ENCODE data around the gene BNIP1.

Gene BNIP1

DNA sequence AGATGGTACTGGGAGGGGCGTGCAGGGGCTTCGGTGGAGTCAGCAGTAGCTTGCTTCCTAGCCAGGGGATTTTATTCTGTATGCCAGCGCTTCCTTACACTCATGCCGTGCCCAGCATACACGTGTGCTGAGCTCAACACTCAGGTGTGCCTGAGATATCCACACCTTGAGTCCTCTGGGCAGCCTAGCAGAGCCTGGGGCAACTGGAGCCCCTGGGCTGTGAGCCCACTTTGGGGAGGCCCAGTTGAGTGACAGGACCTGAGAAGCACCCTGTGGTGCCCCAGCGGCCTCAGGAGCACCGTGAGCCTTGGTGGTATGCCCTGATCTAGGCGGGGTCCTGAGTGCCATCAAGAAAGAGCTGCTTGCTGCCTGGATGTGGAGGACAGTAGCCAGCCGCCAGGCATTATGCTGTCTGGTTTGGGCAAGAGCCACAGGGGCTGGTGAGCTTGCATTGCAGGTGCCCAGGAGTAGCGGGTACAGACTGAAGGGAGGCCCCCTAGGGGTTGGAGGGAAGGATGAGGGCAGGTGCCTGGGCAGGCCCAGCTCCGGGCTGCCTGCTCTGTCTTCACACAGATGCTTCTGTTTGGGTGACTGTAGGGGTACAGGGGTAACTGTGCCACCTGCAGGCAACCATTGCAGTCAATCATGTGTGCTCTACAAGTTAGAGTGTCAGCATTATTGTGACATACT, 42.9 kb downstream of the BNIP1 start:
- no peaks in the 10 kb centered on the region for H3K9me3 Mint-ChIP-seq
- H3K27me3 Mint-ChIP-seq (ENCODE audit: low read depth) = no peaks in the 10 kb centered on the region
- no peak overlapping the region for H3K27ac Mint-ChIP-seq
- H3K36me3 Mint-ChIP-seq (ENCODE audit: low read depth) = no peaks in the 10 kb centered on the region
- H3K4me3 Mint-ChIP-seq = no peak overlapping the region
- DNase-seq (ENCODE audit: low spot score) = no peak
- H3K4me1 Mint-ChIP-seq (ENCODE audit: low read depth) = no peaks in the 10 kb centered on the region

DNA sequence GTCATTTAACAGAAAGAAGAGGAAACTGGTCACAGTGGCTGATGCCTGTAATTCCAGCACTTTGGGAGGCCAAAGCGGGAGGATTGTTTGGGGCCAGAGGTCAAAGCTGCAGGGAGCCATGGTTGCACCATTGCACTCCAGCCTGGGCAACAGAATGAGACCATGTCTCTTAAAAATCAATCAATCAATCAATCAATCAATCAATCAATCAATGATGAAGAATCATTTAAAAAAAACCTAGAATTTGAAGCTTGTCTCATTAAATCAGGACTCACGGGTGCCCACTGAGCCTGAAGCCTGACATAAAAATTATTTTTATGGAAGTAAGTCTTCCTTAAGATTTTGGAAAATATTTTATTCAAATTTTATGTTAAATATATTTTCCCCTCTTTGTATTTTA, 43.9 kb downstream of the BNIP1 start:
- H3K4me1 Mint-ChIP-seq (ENCODE audit: low read depth) = no peaks in the 10 kb centered on the region
- no peak overlapping the region for H3K27ac Mint-ChIP-seq
- no peak overlapping the region for H3K4me3 Mint-ChIP-seq
- H3K9me3 Mint-ChIP-seq = no peaks in the 10 kb centered on the region
- no peak for DNase-seq (ENCODE audit: low spot score)
- no peaks in the 10 kb centered on the region for H3K27me3 Mint-ChIP-seq (ENCODE audit: low read depth)
- no peaks in the 10 kb centered on the region for H3K36me3 Mint-ChIP-seq (ENCODE audit: low read depth)

DNA sequence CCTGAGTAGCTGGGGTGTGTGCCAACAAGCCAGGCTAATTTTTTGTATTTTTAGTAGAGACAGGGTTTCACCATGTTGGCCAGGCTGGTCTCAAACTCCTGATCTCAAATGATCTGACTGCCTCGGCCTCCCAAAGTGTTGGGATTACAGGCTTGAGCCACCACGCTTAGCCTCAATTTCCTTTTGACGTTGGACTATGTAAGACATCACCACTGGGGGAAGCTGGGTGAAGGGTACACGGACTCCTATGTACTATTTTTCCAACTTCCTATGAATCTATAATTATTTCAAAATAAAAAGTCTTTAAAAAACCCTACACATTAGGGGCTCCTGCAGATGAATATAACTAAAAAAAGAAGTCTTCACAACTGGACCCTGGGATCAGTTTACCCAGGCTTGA, 46.7 kb downstream of the BNIP1 start:
- H3K27ac Mint-ChIP-seq = no peak overlapping the region
- no peaks in the 10 kb centered on the region for H3K9me3 Mint-ChIP-seq
- no peaks in the 10 kb centered on the region for H3K27me3 Mint-ChIP-seq (ENCODE audit: low read depth)
- no peak for DNase-seq (ENCODE audit: low spot score)
- H3K4me3 Mint-ChIP-seq = no peak overlapping the region
- no peaks in the 10 kb centered on the region for H3K36me3 Mint-ChIP-seq (ENCODE audit: low read depth)
- H3K4me1 Mint-ChIP-seq (ENCODE audit: low read depth) = no peaks in the 10 kb centered on the region

DNA sequence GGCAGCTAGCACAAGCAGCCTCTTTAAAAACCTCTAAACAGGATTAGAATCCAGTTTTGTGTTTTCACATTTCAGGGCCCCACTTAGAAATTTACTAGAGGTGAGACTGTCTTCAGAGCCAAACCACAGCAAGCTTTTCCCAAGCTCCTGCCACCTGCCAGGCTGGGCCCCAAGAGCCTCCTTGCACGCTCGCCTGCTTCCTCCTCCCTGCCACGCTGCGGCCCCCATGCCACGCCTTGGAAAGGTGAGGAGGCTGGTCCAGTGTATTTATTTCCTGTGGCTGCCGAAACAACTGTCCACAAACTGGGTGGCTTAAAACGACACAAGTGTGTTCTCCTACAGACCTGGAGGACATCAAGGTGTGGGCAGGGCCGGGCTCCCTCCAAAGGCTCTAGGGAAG, 47.2 kb downstream of the BNIP1 start:
- Mint-ChIP-seq H3K9me3 (no peaks in the 10 kb centered on the region), H3K27ac (no peak overlapping the region), H3K27me3 (ENCODE audit: low read depth) (no peaks in the 10 kb centered on the region), H3K4me1 (ENCODE audit: low read depth) (no peaks in the 10 kb centered on the region), H3K36me3 (ENCODE audit: low read depth) (no peaks in the 10 kb centered on the region), H3K4me3 (no peak overlapping the region)
- DNase-seq (ENCODE audit: low spot score) = no peak

DNA sequence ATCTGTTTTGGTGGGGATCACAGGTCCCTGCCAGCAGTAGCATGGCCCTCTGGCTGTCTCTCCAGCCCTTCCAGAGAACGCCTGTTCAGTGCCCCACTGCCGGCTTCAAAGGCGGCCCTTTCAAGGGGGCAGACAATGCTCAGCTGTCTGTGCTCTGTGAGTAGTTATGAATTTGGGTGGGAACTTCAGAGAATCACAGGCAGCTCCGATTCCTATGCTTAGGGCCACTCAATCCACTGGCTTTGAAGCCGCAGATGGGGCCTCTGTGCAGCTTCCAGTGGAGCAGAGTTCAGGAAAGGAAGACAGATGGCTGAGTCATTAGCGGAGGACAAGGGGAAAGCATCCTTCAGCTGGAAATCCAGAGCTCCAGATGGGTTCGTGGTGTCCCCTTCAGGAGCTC, 48.2 kb downstream of the BNIP1 start:
- Mint-ChIP-seq H3K4me3 (no peak overlapping the region), H3K36me3 (ENCODE audit: low read depth) (no peaks in the 10 kb centered on the region), H3K4me1 (ENCODE audit: low read depth) (no peaks in the 10 kb centered on the region), H3K27ac (no peak overlapping the region), H3K9me3 (no peaks in the 10 kb centered on the region), H3K27me3 (ENCODE audit: low read depth) (no peaks in the 10 kb centered on the region)
- DNase-seq (ENCODE audit: low spot score) = no peak

DNA sequence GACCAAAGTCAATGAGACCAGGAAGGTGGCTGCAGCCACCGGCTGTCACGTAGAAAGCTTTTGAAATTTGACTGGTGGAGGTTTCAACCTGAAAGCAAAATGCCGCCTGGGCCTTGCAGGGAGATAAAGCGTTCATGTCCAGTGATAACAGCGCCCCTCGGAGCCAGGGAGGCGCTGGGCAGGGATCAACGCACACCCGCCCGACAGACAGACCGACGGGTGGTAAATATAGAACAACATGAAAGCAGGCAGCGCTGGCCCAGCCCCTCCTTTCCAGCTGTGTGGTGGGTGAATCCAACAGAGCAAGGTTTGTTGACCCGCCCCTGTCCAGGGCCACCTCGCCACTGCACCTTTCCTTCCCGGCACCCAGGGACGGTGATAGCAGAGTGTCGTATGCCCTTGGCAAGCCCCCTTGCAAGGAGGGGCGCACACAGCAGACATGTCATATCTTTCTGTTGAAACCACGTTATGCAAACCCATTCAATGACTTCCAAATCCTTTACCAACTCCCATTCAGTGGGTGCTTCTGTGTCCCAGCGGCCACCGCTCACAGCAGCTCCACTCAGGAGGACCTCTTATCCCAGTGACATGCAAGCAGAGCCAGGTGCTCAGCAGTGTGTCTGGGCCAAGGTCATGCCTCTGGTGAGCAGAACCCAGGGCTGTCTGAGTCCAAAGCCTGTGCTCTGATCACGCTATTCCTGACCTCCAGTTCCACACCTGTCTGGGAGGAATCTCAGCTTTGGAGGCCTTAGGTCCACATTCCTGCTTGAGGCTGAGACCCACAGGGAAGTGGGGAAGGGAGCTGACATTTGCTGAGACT, 52.0 kb downstream of the BNIP1 start:
- Mint-ChIP-seq H3K4me1 (ENCODE audit: low read depth) (no peaks in the 10 kb centered on the region), H3K36me3 (ENCODE audit: low read depth) (no peaks in the 10 kb centered on the region), H3K4me3 (no peak overlapping the region), H3K27me3 (ENCODE audit: low read depth) (peaks cover 8% of the 10 kb centered on the region), H3K9me3 (peaks cover 4% of the 10 kb centered on the region), H3K27ac (no peak overlapping the region)
- no peak for DNase-seq (ENCODE audit: low spot score)

DNA sequence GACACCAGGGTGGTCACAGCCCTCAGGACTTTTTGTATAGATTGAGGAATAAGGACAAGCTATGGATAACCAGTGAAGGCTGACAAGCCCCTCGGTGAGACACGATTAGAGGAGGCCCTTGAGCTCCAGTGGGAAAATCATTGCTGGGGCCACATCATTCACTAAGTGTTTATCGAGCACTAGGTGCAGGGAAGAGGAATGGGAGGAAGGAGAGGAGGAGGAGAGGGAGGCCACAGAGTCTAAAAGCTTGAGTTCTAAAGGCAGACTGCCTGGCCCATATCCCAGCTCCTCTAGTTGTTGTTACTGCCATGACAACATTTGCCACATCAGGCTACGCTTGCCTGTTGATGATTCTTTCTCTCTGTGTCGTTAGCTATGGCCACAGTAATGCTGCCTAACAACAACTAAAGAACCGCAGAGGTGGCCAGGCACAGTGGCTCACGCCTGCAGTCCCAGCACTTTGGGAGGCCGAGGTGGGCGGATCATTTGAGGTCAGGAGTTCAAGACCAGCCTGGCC, 53.1 kb downstream of the BNIP1 start:
- H3K27ac Mint-ChIP-seq = no peak overlapping the region
- H3K27me3 Mint-ChIP-seq (ENCODE audit: low read depth) = peaks cover 13% of the 10 kb centered on the region
- no peak overlapping the region for H3K4me3 Mint-ChIP-seq
- peaks cover 4% of the 10 kb centered on the region for H3K9me3 Mint-ChIP-seq
- H3K4me1 Mint-ChIP-seq (ENCODE audit: low read depth) = no peaks in the 10 kb centered on the region
- no peak for DNase-seq (ENCODE audit: low spot score)
- H3K36me3 Mint-ChIP-seq (ENCODE audit: low read depth) = no peaks in the 10 kb centered on the region

DNA sequence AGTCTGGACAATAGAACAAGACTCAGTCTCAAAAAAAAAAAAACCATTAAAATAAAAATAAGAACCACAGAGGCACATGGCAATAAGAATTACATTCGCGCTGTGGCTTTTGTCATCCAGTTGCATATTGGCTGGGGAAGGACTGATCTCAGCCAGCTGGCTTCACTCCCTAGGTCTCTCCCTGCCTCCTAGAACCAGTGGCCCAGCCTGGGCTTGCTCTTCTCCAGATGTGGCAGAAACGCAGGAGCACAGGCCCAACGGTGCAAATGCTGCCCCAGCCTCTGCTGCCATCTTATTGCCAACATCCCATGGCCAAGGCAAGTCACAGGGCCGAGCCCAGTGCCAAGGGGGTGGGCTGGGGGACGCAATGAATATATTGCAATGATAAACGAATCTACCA, 53.7 kb downstream of the BNIP1 start:
- no peaks in the 10 kb centered on the region for H3K4me1 Mint-ChIP-seq (ENCODE audit: low read depth)
- no peaks in the 10 kb centered on the region for H3K36me3 Mint-ChIP-seq (ENCODE audit: low read depth)
- H3K27me3 Mint-ChIP-seq (ENCODE audit: low read depth) = peaks cover 16% of the 10 kb centered on the region
- H3K9me3 Mint-ChIP-seq = peaks cover 4% of the 10 kb centered on the region
- H3K27ac Mint-ChIP-seq = no peak overlapping the region
- DNase-seq (ENCODE audit: low spot score) = no peak
- H3K4me3 Mint-ChIP-seq = no peak overlapping the region

DNA sequence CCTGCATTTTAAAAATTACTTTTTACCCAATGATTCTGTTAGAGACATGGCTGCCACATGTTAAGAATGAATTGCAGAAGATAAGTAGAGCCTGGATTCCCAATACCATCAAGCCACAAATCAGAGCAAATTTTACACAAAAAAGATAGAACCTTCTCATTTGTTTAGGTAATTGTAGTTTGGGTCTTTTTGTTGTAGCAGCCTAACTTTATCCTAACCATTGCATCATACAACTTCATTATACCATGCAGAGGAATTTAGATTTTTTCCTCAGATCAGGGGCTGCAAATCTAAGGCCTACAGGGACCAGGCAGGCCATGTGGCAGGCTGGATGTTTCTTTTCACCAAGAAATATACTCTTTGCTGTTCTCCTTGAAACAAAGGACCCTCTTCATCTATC, 56.0 kb downstream of the BNIP1 start:
- Mint-ChIP-seq H3K36me3 (ENCODE audit: low read depth) (no peaks in the 10 kb centered on the region), H3K27me3 (ENCODE audit: low read depth) (peaks cover 26% of the 10 kb centered on the region), H3K27ac (no peak overlapping the region), H3K9me3 (peaks cover 4% of the 10 kb centered on the region), H3K4me3 (no peak overlapping the region), H3K4me1 (ENCODE audit: low read depth) (no peaks in the 10 kb centered on the region)
- DNase-seq (ENCODE audit: low spot score) = no peak

DNA sequence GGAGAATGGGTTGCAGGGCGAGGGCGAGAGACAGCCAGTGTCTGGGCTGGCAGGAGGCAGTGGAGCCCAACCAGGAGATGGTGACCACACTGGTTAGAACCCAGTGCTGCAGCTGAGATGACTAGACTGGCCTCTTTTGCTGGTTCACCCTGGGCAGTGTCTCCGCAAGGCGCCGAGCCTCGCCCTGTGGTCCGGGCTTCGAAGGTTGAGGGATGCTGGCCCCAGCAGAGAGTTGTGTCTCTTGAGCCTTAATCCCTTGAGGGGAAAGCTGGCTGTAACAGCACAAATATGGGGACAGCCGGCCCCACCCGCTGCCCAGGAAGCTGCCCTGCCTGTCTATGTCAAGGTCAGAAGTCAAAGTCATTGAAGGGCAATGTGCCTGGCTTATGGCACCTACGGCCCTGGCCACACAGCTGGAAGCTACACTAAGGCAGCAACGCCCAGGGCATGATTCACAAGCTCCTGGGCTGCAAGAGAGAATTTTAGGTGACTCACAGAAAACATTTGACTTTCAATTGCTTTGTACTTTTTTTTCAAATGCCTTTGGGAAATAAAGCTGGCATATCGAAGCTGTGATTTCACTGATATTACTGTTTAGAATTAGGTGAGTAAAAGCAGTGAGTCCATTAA, 57.4 kb downstream of the BNIP1 start:
- no peak for DNase-seq (ENCODE audit: low spot score)
- Mint-ChIP-seq H3K9me3 (peaks cover 4% of the 10 kb centered on the region), H3K4me1 (ENCODE audit: low read depth) (no peaks in the 10 kb centered on the region), H3K27ac (no peak overlapping the region), H3K4me3 (no peak overlapping the region), H3K36me3 (ENCODE audit: low read depth) (no peaks in the 10 kb centered on the region), H3K27me3 (ENCODE audit: low read depth) (peaks cover 26% of the 10 kb centered on the region)

DNA sequence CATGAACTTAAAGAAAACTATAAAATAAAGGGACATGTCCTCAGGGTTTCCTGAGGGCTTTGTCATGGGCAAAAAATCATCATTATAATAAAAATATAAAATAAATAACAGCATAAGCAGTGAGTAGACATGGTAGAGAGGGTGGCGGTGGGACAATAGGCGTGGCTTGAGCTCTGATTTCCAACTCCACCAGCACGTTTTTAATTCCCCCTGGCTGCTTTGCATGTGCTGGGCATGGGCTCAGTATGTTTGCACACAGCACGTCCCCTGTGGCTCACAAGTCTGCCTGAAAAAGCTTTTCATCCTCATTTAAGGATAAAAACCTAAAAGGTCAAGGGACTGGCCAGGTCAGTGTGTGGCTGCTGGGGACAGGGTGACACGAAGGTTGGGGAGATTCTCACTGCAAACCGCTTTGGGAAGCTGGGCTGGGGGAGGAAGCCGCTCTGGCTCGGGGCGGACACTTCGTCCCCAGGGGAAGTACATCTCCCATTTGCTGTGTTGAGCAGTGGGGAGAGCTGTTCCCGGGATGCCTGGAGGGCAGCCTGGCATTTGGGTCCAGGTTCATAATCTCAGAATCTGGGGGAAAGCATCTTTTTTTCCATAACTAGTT, 58.0 kb downstream of the BNIP1 start:
- peaks cover 26% of the 10 kb centered on the region for H3K27me3 Mint-ChIP-seq (ENCODE audit: low read depth)

DNA sequence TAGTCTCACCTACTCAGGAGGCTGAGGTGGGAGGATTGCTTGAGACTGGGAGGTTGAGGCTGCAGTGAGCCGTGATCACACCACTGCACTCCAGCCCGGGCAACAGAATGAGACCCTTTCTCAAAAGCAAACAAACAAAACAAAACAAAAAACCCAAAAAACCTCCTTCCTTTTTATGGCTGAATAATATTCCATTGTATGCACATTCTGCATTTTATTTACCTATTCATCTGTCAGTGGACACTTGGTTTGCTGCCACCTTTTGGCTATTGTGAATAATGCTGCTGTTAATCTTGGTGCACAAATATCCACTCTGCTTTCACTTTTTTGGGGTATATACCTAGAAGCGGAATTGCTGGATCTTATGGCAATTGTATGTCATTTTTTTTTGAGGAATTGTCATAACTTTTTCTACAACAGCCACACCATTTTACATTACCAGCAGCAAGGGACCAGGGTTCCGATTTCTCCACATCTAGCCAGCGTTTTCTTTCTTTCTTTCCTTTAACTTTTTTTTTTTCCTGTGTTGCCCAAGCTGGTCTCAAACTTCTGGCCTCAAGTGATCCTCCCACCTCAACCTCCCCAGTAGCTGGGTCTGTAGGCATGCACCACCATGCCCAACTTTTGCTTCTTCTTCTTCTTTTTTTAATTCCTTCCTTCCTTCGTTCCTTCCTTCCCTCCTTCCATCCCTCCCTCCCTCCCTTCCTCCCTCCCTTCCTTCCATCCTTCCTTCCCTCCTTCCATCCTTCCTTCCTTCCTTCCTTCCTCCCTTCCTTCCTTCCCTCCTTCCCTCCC, 60.1 kb downstream of the BNIP1 start:
- H3K36me3 Mint-ChIP-seq (ENCODE audit: low read depth) = no peaks in the 10 kb centered on the region
- H3K4me3 Mint-ChIP-seq = no peak overlapping the region
- H3K9me3 Mint-ChIP-seq = peaks cover 2% of the 10 kb centered on the region
- peaks cover 23% of the 10 kb centered on the region for H3K27me3 Mint-ChIP-seq (ENCODE audit: low read depth)
- H3K4me1 Mint-ChIP-seq (ENCODE audit: low read depth) = no peaks in the 10 kb centered on the region
- no peak overlapping the region for H3K27ac Mint-ChIP-seq
- DNase-seq (ENCODE audit: low spot score) = no peak

More for the DNA sequence above, 58.0 kb downstream of the BNIP1 start:
- Mint-ChIP-seq H3K4me3 (no peak overlapping the region), H3K36me3 (ENCODE audit: low read depth) (no peaks in the 10 kb centered on the region), H3K9me3 (peaks cover 4% of the 10 kb centered on the region), H3K4me1 (ENCODE audit: low read depth) (no peaks in the 10 kb centered on the region), H3K27ac (no peak overlapping the region)
- DNase-seq (ENCODE audit: low spot score) = no peak

DNA sequence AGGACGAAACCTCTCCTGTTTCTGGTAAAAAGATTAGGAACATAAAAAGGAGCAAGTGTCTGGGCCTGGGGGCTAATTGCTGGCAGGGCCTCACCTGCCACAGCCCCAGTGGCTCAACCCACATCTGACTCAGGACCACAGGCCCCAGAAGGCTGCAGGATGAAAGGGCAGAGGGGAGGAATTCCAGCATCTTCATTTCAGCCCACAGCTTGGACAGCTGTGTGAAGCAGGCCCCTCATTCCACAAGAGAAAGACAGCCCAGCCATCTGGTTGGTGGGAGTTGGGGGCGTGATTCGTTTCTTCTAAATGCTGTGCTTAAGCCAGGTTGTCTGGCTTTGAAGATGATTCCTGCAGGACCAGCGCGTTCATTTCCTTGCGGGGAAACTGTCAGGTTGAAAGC, 61.6 kb downstream of the BNIP1 start:
- no peak overlapping the region for H3K27ac Mint-ChIP-seq
- DNase-seq (ENCODE audit: low spot score) = no peak
- H3K4me1 Mint-ChIP-seq (ENCODE audit: low read depth) = no peaks in the 10 kb centered on the region
- no peak overlapping the region for H3K4me3 Mint-ChIP-seq
- no peaks in the 10 kb centered on the region for H3K9me3 Mint-ChIP-seq
- H3K27me3 Mint-ChIP-seq (ENCODE audit: low read depth) = peaks cover 21% of the 10 kb centered on the region
- H3K36me3 Mint-ChIP-seq (ENCODE audit: low read depth) = no peaks in the 10 kb centered on the region

All from T-helper 2 cell treated with Interferon-gamma antibody and Interleukin-4, amounts not matched to agents 5 μg/mL and 100 μg/mL, for 36 hours (primary cell).